ENCODE results near the gene RANGAP1. TPM values are rescaled to one million over a fixed set of nuclear protein-coding genes. Genes with fewer than 3 reads are reported as not detected.

Gene RANGAP1
- total and polyA plus RNA-seq, 2 of the 13 experiments (the other 11 are each of a cell fraction or from before 2014, with no cell fraction given) = 51.8 to 83.9 TPM

DNA sequence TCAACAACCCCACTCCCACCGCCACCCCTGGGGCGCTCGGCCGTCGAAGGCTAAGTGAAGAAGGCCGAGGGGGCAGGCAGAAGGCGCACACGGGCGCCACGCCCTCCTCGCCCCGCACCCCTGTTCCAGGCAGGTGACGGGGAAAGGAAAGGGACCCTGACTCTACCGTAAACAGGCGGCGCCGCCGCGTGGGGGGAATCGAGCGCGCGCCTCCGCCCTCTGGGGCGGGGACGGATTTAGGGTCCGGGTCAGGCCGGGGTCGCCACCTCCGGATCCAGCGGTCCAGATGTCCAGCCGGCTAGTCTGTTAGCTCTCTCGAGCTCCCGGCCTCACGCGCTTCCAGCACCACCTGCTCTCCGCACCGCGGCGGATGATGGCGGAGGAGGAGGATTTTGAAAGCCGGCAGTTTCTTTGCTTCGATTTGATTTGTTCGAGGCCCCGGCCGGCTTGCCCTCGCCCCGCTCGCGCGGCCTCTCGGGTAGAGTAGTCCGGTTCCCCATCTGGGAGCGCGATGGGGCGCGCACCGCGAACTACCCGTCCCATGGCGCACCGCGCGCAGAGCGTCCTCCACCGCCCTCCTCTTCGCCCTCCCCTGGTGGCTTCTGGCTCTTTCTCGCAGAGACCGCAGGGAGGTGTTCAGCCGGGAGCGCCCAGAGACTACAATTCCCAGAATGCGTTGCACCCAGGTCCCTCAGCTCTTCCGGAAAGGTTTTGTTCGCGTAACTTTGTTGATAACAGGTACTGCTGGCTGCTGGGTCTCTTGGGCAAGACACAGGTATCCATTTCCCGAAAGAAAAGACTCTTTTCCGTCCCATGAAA lies at the start of gene RANGAP1 (continued):
- TF ChIP-seq HNF1A (IDR thresholded peaks at IDR 0.05; ENCODE audit: low read depth) = peak; percentile 21; the same call in 1 of the 2 replicates
- TF ChIP-seq HNF1A (CRISPR knock-in tag; IDR thresholded peaks at IDR 0.05; ENCODE audit: borderline replicate concordance) = no peak; the same call in 1 of the 2 replicates
- no peak for TF ChIP-seq STAT5B (CRISPR knock-in tag; IDR thresholded peaks at IDR 0.05)
- TF ChIP-seq ZNF746 (CRISPR knock-in tag; IDR thresholded peaks at IDR 0.05) = peak; percentile 93
- TF ChIP-seq, protein P1, sequence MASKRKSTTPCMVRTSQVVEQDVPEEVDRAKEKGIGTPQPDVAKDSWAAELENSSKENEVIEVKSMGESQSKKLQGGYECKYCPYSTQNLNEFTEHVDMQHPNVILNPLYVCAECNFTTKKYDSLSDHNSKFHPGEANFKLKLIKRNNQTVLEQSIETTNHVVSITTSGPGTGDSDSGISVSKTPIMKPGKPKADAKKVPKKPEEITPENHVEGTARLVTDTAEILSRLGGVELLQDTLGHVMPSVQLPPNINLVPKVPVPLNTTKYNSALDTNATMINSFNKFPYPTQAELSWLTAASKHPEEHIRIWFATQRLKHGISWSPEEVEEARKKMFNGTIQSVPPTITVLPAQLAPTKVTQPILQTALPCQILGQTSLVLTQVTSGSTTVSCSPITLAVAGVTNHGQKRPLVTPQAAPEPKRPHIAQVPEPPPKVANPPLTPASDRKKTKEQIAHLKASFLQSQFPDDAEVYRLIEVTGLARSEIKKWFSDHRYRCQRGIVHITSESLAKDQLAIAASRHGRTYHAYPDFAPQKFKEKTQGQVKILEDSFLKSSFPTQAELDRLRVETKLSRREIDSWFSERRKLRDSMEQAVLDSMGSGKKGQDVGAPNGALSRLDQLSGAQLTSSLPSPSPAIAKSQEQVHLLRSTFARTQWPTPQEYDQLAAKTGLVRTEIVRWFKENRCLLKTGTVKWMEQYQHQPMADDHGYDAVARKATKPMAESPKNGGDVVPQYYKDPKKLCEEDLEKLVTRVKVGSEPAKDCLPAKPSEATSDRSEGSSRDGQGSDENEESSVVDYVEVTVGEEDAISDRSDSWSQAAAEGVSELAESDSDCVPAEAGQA (IDR thresholded peaks at IDR 0.05; ENCODE audit: low read depth) = no peak
- TF ChIP-seq, protein P1 (CRISPR knock-in tag; IDR thresholded peaks at IDR 0.05; ENCODE audit: borderline replicate concordance) = no peak
- TF ChIP-seq, protein P2, sequence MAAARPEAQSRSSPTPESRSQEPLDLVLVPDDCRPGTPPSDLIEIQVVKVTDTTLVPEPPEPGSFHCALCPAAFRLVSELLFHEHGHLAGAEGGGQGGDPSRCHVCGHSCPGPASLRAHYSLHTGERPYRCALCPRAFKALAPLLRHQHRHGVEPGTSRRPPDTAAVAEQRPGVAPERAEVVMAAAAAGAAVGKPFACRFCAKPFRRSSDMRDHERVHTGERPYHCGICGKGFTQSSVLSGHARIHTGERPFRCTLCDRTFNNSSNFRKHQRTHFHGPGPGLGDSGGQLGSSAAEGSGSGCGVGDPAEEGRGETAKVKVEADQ (CRISPR knock-in tag; IDR thresholded peaks at IDR 0.05; ENCODE audit: borderline replicate concordance) = no peak
- TF ChIP-seq MAZ (IDR thresholded peaks at IDR 0.05; ENCODE audit: borderline replicate concordance, low read depth, low read length) = peak; percentile 99
- TF ChIP-seq MAZ (CRISPR knock-in tag; IDR thresholded peaks at IDR 0.05; ENCODE audit: low read depth) = peak; percentile 96
- TF ChIP-seq, protein P3, sequence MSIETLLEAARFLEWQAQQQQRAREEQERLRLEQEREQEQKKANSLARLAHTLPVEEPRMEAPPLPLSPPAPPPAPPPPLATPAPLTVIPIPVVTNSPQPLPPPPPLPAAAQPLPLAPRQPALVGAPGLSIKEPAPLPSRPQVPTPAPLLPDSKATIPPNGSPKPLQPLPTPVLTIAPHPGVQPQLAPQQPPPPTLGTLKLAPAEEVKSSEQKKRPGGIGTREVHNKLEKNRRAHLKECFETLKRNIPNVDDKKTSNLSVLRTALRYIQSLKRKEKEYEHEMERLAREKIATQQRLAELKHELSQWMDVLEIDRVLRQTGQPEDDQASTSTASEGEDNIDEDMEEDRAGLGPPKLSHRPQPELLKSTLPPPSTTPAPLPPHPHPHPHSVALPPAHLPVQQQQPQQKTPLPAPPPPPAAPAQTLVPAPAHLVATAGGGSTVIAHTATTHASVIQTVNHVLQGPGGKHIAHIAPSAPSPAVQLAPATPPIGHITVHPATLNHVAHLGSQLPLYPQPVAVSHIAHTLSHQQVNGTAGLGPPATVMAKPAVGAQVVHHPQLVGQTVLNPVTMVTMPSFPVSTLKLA (IDR thresholded peaks at IDR 0.05) = peak; percentile 30
- TF ChIP-seq ZFP91 (CRISPR knock-in tag; IDR thresholded peaks at IDR 0.05; ENCODE audit: borderline replicate concordance) = peak; percentile 54; the same call in 1 of the 2 replicates
